Vagina (tissue), 2 donors: ENCODE results near the gene RPL9. TPM values are rescaled to one million over a fixed set of nuclear protein-coding genes. Genes with fewer than 3 reads are reported as not detected.
A peak's percentile ranks its signal among the peaks of the same experiment; 100 is the strongest.

Experiments
- DNase-seq, 2 donors: peaks; one replicate each; pipeline ENCODE4 v3.0.0-alpha.2; 2017; ENCODE audit errors: extremely low spot score in 2 of 2
- H3K27ac ChIP-seq: fragments of 200-600 bp; sonication (generic); one replicate; pipeline ENCODE4 v1.5.1; 2019
- H3K27me3 ChIP-seq: fragments of 200-600 bp; sonication (generic); one replicate; pipeline ENCODE4 v1.5.1; 2019
- H3K36me3 ChIP-seq, 2 donors: fragments of 200-600 bp; sonication (generic); one replicate each; pipeline ENCODE4 v1.5.1; 2017 to 2019
- H3K4me1 ChIP-seq: fragments of 200-600 bp; sonication (generic); one replicate; pipeline ENCODE4 v1.5.1; 2019
- H3K4me3 ChIP-seq, 2 donors: fragments of 200-600 bp; sonication (generic); 1 replicate in 1 of 2; 2 replicates in 1 of 2; pipeline ENCODE4 v1.5.1; 2016 to 2019
- H3K9me3 ChIP-seq: fragments of 200-600 bp; sonication (generic); one replicate; pipeline ENCODE4 v1.5.1; 2019
- CTCF ChIP-seq, 3 experiments: fragments of 450-650 bp in 2 of 3; fragments of 200-600 bp in 1 of 3; sonication (generic) in 1 of 3; IDR thresholded peaks; one replicate each; pipeline ENCODE4 v1.5.1; 2017 to 2019; ENCODE audit warnings: antibody characterized with exemption in 3 of 3, mild to moderate bottlenecking in 2 of 3, moderate library complexity in 2 of 3
- POLR2A ChIP-seq, 2 donors: fragments of 450-650 bp; IDR thresholded peaks; one replicate each; pipeline ENCODE4 v1.6.1; 2017; ENCODE audit warnings: antibody characterized with exemption in 2 of 2, mild to moderate bottlenecking in 2 of 2, moderate library complexity in 2 of 2
- POLR2AphosphoS5 ChIP-seq, 2 donors: sonication (generic); formaldehyde crosslinking; IDR thresholded peaks; one replicate each; pipeline ENCODE4 v1.9.0; 2017; ENCODE audit warnings: antibody characterized with exemption in 2 of 2, mild to moderate bottlenecking in 2 of 2, low read depth in 1 of 2; ENCODE audit not compliant: insufficient read depth in 1 of 2
- intact Hi-C: fragments of 100-400 bp; cut with DNase I; formaldehyde crosslinking; loops from one replicate; pipeline ENCODE4 v1.15.1; 2023
- total RNA-seq: library from RNA; depleted of rRNA; stranded (reverse); fragments of >200 nt; gene quantifications from one replicate; pipeline ENCODE4 v1.2.3, GENCODE V29; 2016

RPL9 gene
- total RNA-seq, 1 donor from 2014 or later: 2,100 TPM

GRCh38 chr4:39456946-39457763 is 1.6 kb downstream of the RPL9 start:
- Histone ChIP-seq H3K27me3 (no peaks in the 10 kb centered on the region), H3K4me3 (peak overlapping the region; percentile 80 to 90), H3K4me1 (peaks cover 36% of the 10 kb centered on the region), H3K36me3 (peaks cover 0 to 57% of the 10 kb centered on the region in 2 donors), H3K27ac (peak overlapping the region; percentile 98), H3K9me3 (no peaks in the 10 kb centered on the region)
- intact Hi-C loops: loop anchor here (5.0 kb wide), 1 partner anchor 70 kb away; the partner anchor contains the start of gene UGDH
- no peak for DNase-seq
- TF ChIP-seq CTCF (IDR thresholded peaks at IDR 0.05) (no peak), POLR2A (IDR thresholded peaks at IDR 0.05) (no peak)

- intact Hi-C loops: loop anchor here (5.0 kb wide), 1 partner anchor 72 kb away; the partner anchor contains the start of gene UGDH
- Histone ChIP-seq H3K4me1 (peaks cover 36% of the 10 kb centered on the region), H3K36me3 (peaks cover 0 to 61% of the 10 kb centered on the region in 2 donors)
Measured at GRCh38 chr4:39455486-39455885, 3.2 kb downstream of the RPL9 start.

GRCh38 chr4:39453738-39454137 is 5.0 kb downstream of the RPL9 start:
- no peak overlapping the region for H3K27ac ChIP-seq
- no peaks in the 10 kb centered on the region for H3K9me3 ChIP-seq
- intact Hi-C loops: no loop called here
- peaks cover 36% of the 10 kb centered on the region for H3K4me1 ChIP-seq
- no peak for TF ChIP-seq POLR2AphosphoS5 (IDR thresholded peaks at IDR 0.05; ENCODE audit: insufficient read depth in 1 of 2, low read depth in 1 of 2)
- no peak for TF ChIP-seq CTCF (IDR thresholded peaks at IDR 0.05)
- no peak for TF ChIP-seq POLR2A (IDR thresholded peaks at IDR 0.05)
- no peak overlapping the region for H3K4me3 ChIP-seq
- peaks cover 0 to 61% of the 10 kb centered on the region in 2 donors for H3K36me3 ChIP-seq
- no peak for DNase-seq
- H3K27me3 ChIP-seq: no peaks in the 10 kb centered on the region

More at GRCh38 chr4:39455486-39455885, 3.2 kb downstream of the RPL9 start:
- Histone ChIP-seq H3K9me3 (no peaks in the 10 kb centered on the region), H3K27me3 (no peaks in the 10 kb centered on the region), H3K27ac (no peak overlapping the region), H3K4me3 (no peak overlapping the region)
- TF ChIP-seq CTCF (IDR thresholded peaks at IDR 0.05): no peak
- TF ChIP-seq POLR2AphosphoS5 (IDR thresholded peaks at IDR 0.05; ENCODE audit: insufficient read depth in 1 of 2, low read depth in 1 of 2): no peak
- TF ChIP-seq POLR2A (IDR thresholded peaks at IDR 0.05): no peak
- DNase-seq: no peak

- no peak for DNase-seq
- TF ChIP-seq CTCF (IDR thresholded peaks at IDR 0.05) (no peak), POLR2A (IDR thresholded peaks at IDR 0.05) (no peak), POLR2AphosphoS5 (IDR thresholded peaks at IDR 0.05; ENCODE audit: insufficient read depth in 1 of 2, low read depth in 1 of 2) (no peak)
- peaks cover 0 to 61% of the 10 kb centered on the region in 2 donors for H3K36me3 ChIP-seq
- H3K9me3 ChIP-seq: no peaks in the 10 kb centered on the region
- peaks cover 33% of the 10 kb centered on the region for H3K4me1 ChIP-seq
- intact Hi-C loops: no loop called here
- H3K27ac ChIP-seq: no peak overlapping the region
- no peak overlapping the region for H3K4me3 ChIP-seq
- H3K27me3 ChIP-seq: no peaks in the 10 kb centered on the region
Measured at GRCh38 chr4:39452860-39453587, 5.7 kb downstream of the RPL9 start.
